Subcutaneous abdominal adipose tissue (tissue), 5 donors: ENCODE results near the gene RASA3.

Experiments
- H3K27ac ChIP-seq: one replicate; pipeline ENCODE4 v1.7.0; 2013; ENCODE audit warnings: low read depth, mild to moderate bottlenecking, inconsistent platforms, low read length, moderate library complexity
- H3K27me3 ChIP-seq, 5 donors: one replicate each; pipeline ENCODE4 v1.7.0; 2013; ENCODE audit warnings: low read length in 5 of 5, inconsistent platforms in 1 of 5; ENCODE audit not compliant: control insufficient read depth in 5 of 5, insufficient read depth in 4 of 5
- H3K36me3 ChIP-seq, 5 donors: one replicate each; pipeline ENCODE4 v1.7.0; 2013; ENCODE audit warnings: low read length in 5 of 5; ENCODE audit not compliant: control insufficient read depth in 5 of 5, insufficient read depth in 5 of 5
- H3K4me1 ChIP-seq, 5 donors: one replicate each; pipeline ENCODE4 v1.7.0; 2013; ENCODE audit warnings: low read length in 5 of 5, mild to moderate bottlenecking in 3 of 5, moderate library complexity in 1 of 5; ENCODE audit not compliant: control insufficient read depth in 5 of 5, insufficient read depth in 5 of 5
- H3K4me3 ChIP-seq, 5 donors: one replicate each; pipeline ENCODE4 v1.7.0; 2013; ENCODE audit warnings: low read length in 5 of 5, low read depth in 1 of 5
- H3K9ac ChIP-seq, 5 donors: one replicate each; pipeline ENCODE4 v1.7.0; 2013; ENCODE audit warnings: low read length in 5 of 5, mild to moderate bottlenecking in 4 of 5, moderate library complexity in 3 of 5
- H3K9me3 ChIP-seq, 5 donors: one replicate each; pipeline ENCODE4 v1.7.0; 2013; ENCODE audit warnings: low read length in 5 of 5; ENCODE audit not compliant: control insufficient read depth in 5 of 5
- donor health status: healthy.
- donor health status: healthy.
- donor health status: healthy.
- donor health status: healthy.
- donor health status: healthy.

Gene RASA3

DNA sequence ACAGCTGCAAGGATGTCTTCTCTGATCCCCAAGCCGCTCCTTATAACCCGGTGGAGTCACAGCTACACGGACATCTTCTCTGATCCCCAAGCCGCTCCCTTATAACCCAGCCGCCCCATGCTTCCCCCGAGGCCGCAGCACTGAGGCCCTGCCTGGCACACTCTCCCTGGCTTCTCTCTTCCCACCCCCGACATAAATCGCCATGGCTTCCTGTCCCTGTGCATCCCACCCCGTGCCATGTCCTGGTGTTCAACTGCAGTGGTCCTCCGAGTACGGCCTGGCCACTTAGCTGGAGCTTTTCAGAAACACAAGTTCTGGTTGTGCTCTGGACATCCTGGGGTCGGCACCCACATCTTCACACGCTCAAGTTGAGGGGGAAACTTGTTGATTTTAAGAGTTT lies 60.4 kb downstream of the RASA3 start:
- no peak overlapping the region for H3K4me3 ChIP-seq
- peaks cover 0 to 24% (median 14%) of the 10 kb centered on the region in 5 donors for H3K36me3 ChIP-seq
- peaks cover 0 to 4% (median 0%) of the 10 kb centered on the region in 5 donors for H3K9me3 ChIP-seq
- peaks cover 21 to 23% (median 22%) of the 10 kb centered on the region in 5 donors for H3K4me1 ChIP-seq
- peaks cover 0 to 8% (median 0%) of the 10 kb centered on the region in 5 donors for H3K27me3 ChIP-seq
- H3K9ac ChIP-seq, result peak overlapping the region in 1 of 5 donors; percentile 16
- H3K27ac ChIP-seq, result peak overlapping the region; percentile 23

DNA sequence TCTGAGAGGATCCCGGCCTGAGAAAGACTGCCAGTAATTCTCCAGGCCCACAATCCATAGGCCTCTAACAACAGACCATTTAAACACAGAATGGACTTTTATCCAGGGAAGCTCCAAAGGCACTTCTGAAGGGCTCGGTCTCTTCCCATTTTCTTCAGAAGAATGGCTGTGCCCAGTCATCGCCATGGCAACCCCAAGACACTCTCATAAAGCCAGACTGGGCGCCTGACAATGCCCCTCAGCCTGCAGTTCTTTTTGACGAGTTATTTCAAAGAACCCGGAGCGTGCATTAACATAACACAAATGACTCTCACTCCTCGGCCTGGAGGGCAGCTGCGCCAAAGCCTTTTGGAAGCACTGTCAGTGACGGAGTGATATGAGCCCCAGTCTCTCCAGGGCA lies 61.0 kb downstream of the RASA3 start:
- peaks cover 0 to 24% (median 14%) of the 10 kb centered on the region in 5 donors for H3K36me3 ChIP-seq
- no peak overlapping the region for H3K9ac ChIP-seq
- H3K4me1 ChIP-seq, result peaks cover 22 to 29% (median 27%) of the 10 kb centered on the region in 5 donors
- no peak overlapping the region for H3K27ac ChIP-seq
- peaks cover 0 to 4% (median 0%) of the 10 kb centered on the region in 5 donors for H3K9me3 ChIP-seq
- H3K27me3 ChIP-seq, result peaks cover 0 to 8% (median 0%) of the 10 kb centered on the region in 5 donors
- no peak overlapping the region for H3K4me3 ChIP-seq

DNA sequence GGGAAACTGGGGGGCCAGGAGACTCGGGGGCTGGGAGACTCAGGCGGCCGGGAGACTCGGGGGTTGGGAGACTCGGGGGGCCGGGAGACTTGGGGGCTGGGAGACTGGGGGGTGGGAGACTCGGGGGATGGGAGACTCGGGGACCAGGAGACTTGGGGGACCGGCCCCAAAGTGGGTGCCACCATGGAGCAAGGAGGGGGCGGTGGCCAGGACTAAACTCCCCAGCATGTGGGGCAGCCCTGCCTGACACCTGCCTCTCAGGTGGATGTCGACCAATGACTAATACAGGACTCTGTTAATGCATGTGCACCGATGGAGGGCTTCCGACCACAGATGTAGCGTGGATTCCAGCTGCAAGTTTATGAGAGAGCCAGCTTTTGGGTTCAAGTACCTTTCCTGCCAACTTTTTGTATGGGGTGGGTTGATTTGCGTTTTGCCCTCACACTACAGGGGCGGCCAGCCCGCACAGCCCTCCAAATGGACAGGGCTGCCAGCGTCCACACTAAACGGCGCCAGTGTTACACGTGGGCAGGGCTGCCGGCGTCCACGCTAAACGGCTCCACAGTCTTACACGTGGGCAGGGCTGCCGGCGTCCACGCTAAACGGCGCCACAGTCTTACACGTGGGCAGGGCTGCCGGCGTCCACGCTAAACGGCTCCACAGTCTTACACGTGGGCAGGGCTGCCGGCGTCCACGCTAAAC lies 62.2 kb downstream of the RASA3 start:
- H3K9me3 ChIP-seq, result peaks cover 0 to 4% (median 0%) of the 10 kb centered on the region in 5 donors
- H3K27me3 ChIP-seq, result peaks cover 0 to 8% (median 0%) of the 10 kb centered on the region in 5 donors
- peaks cover 0 to 24% (median 14%) of the 10 kb centered on the region in 5 donors for H3K36me3 ChIP-seq
- no peak overlapping the region for H3K27ac ChIP-seq
- H3K4me1 ChIP-seq, result peaks cover 26 to 41% (median 39%) of the 10 kb centered on the region in 5 donors
- no peak overlapping the region for H3K4me3 ChIP-seq
- H3K9ac ChIP-seq, result no peak overlapping the region

DNA sequence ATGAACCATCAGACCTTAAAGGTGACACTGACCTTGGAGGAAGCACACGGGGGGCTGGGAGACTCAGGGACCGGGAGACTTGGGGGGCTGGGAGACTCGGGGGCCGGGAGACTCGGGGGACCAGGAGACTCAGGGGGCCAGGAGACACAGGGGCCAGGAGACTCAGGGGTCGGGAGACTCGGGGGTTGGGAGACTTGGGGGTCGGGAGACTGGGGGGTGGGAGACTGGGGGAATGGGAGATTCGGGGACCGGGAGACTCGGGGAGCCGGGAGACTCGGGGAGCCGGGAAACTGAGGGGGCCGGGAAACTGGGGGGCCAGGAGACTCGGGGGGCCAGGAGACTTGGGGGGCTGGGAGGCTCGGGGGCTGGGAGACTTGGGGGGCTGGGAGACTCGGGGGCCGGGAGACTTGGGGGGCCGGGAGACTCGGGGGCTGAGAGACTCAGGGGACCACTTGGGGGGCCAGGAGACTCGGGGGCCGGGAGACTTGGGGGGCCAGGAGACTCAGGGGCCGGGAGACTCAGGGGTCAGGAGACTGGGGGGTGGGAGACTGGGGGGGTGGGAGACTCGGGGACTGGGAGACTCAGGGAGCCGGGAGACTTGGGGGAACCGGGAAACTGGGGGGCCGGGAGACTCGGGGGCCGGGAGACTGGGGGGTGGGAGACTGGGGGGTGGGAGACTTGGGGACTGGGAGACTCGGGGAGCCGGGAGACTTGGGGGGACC lies 62.9 kb downstream of the RASA3 start:
- H3K27ac ChIP-seq, result peak overlapping the region; percentile 99

DNA sequence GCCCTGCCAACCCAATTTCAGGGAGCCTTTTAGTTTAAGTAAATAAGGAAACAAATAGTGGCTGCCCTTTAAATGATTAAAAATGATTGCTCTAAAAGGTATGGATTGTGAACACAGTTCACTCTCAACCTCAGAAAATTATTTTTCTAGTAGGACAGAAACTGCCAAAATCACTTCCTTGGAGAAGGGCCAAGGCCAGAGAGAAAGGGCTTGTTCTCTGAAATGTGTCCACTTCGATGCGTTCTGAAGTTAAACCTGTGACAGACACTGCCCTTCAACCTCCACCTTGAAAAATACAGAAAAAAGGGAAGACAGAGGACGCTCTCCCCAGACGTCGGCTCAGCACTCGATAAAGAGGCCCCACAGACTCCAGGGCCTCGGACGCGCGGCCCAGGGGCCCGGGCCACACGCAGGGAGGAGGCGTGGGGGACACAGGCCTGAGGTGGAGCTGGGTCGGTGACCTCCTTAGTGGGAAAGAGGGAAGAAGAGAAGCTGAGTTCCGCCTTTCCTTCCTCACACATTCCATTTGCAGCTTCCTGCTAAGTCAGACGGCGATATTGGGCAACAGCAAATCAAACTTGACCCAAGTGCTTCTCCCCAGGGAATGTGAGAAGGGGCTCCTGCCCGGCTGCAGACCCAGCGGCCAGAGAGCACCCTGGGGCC lies 63.6 kb downstream of the RASA3 start:
- H3K27me3 ChIP-seq, result peaks cover 0 to 8% (median 0%) of the 10 kb centered on the region in 5 donors
- H3K4me1 ChIP-seq, result peaks cover 33 to 55% (median 52%) of the 10 kb centered on the region in 5 donors

More for the DNA sequence above, 62.9 kb downstream of the RASA3 start:
- Histone ChIP-seq H3K27me3 (peaks cover 0 to 8% (median 0%) of the 10 kb centered on the region in 5 donors), H3K9me3 (peaks cover 0 to 4% (median 0%) of the 10 kb centered on the region in 5 donors), H3K36me3 (peaks cover 0 to 24% (median 14%) of the 10 kb centered on the region in 5 donors), H3K4me3 (peak overlapping the region in 1 of 5 donors; percentile 6), H3K9ac (no peak overlapping the region), H3K4me1 (peaks cover 27 to 48% (median 46%) of the 10 kb centered on the region in 5 donors)

DNA sequence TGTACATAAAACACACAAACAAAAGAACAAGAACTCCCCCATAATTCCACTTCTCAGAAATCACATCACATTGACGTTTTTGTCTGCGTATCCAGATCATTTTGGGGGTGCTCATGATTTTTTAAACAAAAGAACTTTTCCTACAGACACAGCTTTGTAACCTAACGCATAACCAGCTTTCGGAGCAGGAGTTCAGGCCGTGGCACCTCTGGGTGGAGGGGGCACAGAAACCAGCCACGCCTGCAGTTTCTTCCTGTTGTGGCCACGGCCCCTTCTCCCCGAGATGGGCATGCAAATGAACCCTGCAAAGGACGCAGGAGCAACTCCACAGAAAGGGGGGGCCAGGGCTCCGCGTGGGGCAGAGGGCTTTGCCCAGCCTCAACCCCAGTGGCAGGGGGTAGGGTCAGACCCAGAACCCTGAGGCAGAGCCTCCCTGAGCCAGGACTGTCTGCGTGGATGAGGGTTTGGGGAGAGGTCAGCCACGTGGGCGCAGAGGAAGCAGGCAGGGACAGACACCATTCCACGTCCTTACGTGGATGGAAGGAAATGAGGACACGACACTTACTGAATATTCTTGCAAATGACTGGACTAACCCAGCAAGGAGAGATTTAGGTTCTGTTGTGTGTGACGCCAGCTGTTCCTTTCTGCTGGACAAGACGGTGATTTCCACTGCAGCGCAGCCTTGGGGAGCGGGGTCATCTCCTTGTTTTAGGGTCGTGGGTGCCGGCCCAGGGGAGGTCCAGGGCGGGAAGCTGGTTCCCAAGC lies 64.4 kb downstream of the RASA3 start:
- peak overlapping the region in 1 of 5 donors; percentile 30 for H3K4me3 ChIP-seq
- peak overlapping the region in 4 of 5 donors; percentile 48 to 63 (median 53) for H3K9ac ChIP-seq

More for the DNA sequence above, 63.6 kb downstream of the RASA3 start:
- peak overlapping the region; percentile 99 for H3K27ac ChIP-seq
- peak overlapping the region in 2 of 5 donors; percentile 6 to 30 for H3K4me3 ChIP-seq
- H3K9ac ChIP-seq, result peak overlapping the region; percentile 38 to 63 (median 51)
- peaks cover 0 to 24% (median 13%) of the 10 kb centered on the region in 5 donors for H3K36me3 ChIP-seq
- peaks cover 0 to 4% (median 0%) of the 10 kb centered on the region in 5 donors for H3K9me3 ChIP-seq

DNA sequence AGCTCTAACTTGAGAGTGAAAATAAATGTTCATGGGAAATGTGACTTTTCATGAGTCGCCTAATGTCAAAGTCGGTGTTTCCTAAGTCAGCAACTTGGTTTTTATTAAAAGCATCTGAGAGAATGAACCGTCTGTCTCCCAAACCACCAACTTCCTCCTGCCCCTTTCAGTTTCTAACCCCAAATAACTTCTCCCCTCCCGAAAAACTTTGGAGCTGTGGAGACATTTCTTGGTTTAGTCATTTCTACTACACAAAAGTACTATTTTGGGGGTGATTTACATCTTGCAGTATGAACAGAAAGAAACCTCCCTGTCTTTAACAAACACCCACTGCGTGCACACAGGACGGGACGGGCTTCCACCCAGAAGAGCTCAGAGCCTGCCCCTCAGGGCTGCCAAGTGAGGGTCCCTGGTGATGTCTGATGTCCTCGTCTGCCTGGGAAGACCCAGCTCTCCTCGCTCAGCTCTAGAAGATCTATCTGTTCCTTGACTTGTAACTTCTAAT lies 65.0 kb downstream of the RASA3 start:
- Histone ChIP-seq H3K9ac (peak overlapping the region in 3 of 5 donors; percentile 2 to 16 (median 7)), H3K27ac (peak overlapping the region; percentile 99), H3K36me3 (peaks cover 0 to 10% (median 3%) of the 10 kb centered on the region in 5 donors), H3K4me1 (peaks cover 27 to 66% (median 63%) of the 10 kb centered on the region in 5 donors), H3K9me3 (no peaks in the 10 kb centered on the region), H3K4me3 (peak overlapping the region in 1 of 5 donors; percentile 30), H3K27me3 (no peaks in the 10 kb centered on the region)

More for the DNA sequence above, 64.4 kb downstream of the RASA3 start:
- Histone ChIP-seq H3K4me1 (peaks cover 32 to 60% (median 57%) of the 10 kb centered on the region in 5 donors), H3K9me3 (peaks cover 0 to 4% (median 0%) of the 10 kb centered on the region in 5 donors), H3K27me3 (peaks cover 0 to 4% (median 0%) of the 10 kb centered on the region in 5 donors), H3K27ac (peak overlapping the region; percentile 99), H3K36me3 (peaks cover 0 to 16% (median 6%) of the 10 kb centered on the region in 5 donors)

DNA sequence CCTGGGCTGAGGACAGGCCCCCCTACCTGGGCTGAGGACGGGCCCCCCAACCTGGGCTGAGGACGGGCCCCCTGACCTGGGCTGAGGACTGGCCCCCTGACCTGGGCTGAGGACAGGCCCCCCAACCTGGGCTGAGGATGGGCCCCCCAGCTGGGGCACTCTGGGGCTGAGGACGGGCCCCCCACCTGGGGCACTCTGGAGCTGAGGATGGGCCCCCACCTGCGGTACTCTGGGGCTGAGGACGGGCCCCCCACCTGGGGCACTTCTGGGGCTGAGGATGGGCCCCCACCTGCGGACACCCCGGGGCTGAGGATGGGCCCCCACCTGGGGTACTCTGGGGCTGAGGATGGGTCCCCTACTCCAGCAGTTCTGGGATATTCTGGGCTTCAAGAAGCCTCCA lies 65.5 kb downstream of the RASA3 start:
- peaks cover 26 to 69% (median 64%) of the 10 kb centered on the region in 5 donors for H3K4me1 ChIP-seq

More for the DNA sequence above, 65.5 kb downstream of the RASA3 start:
- H3K9ac ChIP-seq, result peak overlapping the region in 2 of 5 donors; percentile 2 to 47
- H3K27ac ChIP-seq, result peak overlapping the region; percentile 99
- no peak overlapping the region for H3K4me3 ChIP-seq
- H3K9me3 ChIP-seq, result no peaks in the 10 kb centered on the region
- no peaks in the 10 kb centered on the region for H3K27me3 ChIP-seq
- peaks cover 0 to 6% (median 2%) of the 10 kb centered on the region in 5 donors for H3K36me3 ChIP-seq
